Activated CD8-positive, alpha-beta T cell treated with anti-CD3 and anti-CD28 coated beads for 36 hours (primary cell): ENCODE data around the gene PYGB. TPM values are rescaled to one million over a fixed set of nuclear protein-coding genes. Genes with fewer than 3 reads are reported as not detected.

Experiments used
- ATAC-seq: fragments of 200-7000 bp; cut with Tn5 transposase; one replicate; pipeline ENCODE4 v1.10.0; 2021; ENCODE audit warnings: mild to moderate bottlenecking, moderate library complexity
- CTCF ChIA-PET: fragments of 350-600 bp; sonication (Branson Sonifier 250); formaldehyde crosslinking; loops from one replicate; lab custom pipeline; 2021; ENCODE audit warnings: antibody characterized with exemption; lab: Charles Lee
- POLR2A ChIA-PET: fragments of 350-600 bp; sonication (Branson Sonifier 250); formaldehyde crosslinking; loops from one replicate; lab custom pipeline; 2021; ENCODE audit warnings: antibody characterized with exemption; lab: Charles Lee
- DNase-seq: peaks from one replicate; pipeline ENCODE4 v3.0.0-alpha.2; 2020
- H3K27ac Mint-ChIP-seq: one replicate; pipeline ENCODE4 v1.8.0; 2021; ENCODE audit warnings: mild to moderate bottlenecking, mixed read lengths
- H3K27me3 Mint-ChIP-seq: one replicate; pipeline ENCODE4 v1.8.0; 2021; ENCODE audit warnings: mixed read lengths
- H3K36me3 Mint-ChIP-seq: one replicate; pipeline ENCODE4 v1.8.0; 2021; ENCODE audit warnings: low read depth, mixed read lengths
- H3K4me1 Mint-ChIP-seq: one replicate; pipeline ENCODE4 v1.8.0; 2021; ENCODE audit warnings: low read depth, mixed read lengths
- H3K4me3 Mint-ChIP-seq: one replicate; pipeline ENCODE4 v1.8.0; 2021; ENCODE audit warnings: mild to moderate bottlenecking, moderate library complexity, mixed read lengths
- H3K9me3 Mint-ChIP-seq: one replicate; pipeline ENCODE4 v1.8.0; 2021; ENCODE audit warnings: mixed read lengths
- CTCF ChIP-seq: fragments of 200-600 bp; IDR thresholded peaks from one replicate; pipeline ENCODE4 v1.8.0; 2022; ENCODE audit warnings: antibody characterized with exemption, mild to moderate bottlenecking
- intact Hi-C: fragments of 100-400 bp; cut with micrococcal nuclease; formaldehyde crosslinking; loops from one replicate; pipeline ENCODE4 v1.10.0; 2022
- total RNA-seq, 2 experiments: library from RNA; stranded (reverse); gene quantifications; one replicate each; pipeline ENCODE4 v1.2.3, GENCODE V29; 2021

PYGB gene
- total RNA-seq, 2 experiments from 2014 or later = 26.1 to 26.5 TPM

GRCh38 chr20:25292176-25292891, 44.4 kb downstream of the PYGB start:
- Mint-ChIP-seq H3K9me3 (no peaks in the 10 kb centered on the region), H3K36me3 (no peaks in the 10 kb centered on the region), H3K4me3 (no peak overlapping the region), H3K4me1 (peaks cover 6% of the 10 kb centered on the region), H3K27ac (no peak overlapping the region), H3K27me3 (no peaks in the 10 kb centered on the region)
- TF ChIP-seq CTCF = no peak
- intact Hi-C loops = no loop called here
- DNase-seq = no peak
- ATAC-seq = no peak
- POLR2A ChIA-PET = interaction anchor here (0.9 kb wide), 1 partner anchor 41 kb away, joined by 5 read pairs; no protein-coding TSS in a partner anchor
- CTCF ChIA-PET = interaction anchor here (5.1 kb wide), 1 partner anchor 106 kb away, joined by 58 read pairs; no protein-coding TSS in a partner anchor

GRCh38 chr20:25293507-25293906, 45.6 kb downstream of the PYGB start:
- peaks cover 6% of the 10 kb centered on the region for H3K4me1 Mint-ChIP-seq
- no peak overlapping the region for H3K4me3 Mint-ChIP-seq
- H3K36me3 Mint-ChIP-seq = no peaks in the 10 kb centered on the region
- ChIA-PET POLR2A (interaction anchor here (0.9 to 1.5 kb wide), 3 partner anchors 12 to 134 kb away, joined by 3 to 5 read pairs (median 4); no protein-coding TSS in a partner anchor), CTCF (interaction anchor here (0.8 to 5.1 kb wide), 5 partner anchors 22 to 126 kb away, joined by 3 to 58 read pairs (median 4); partner anchors contain the start of gene GINS1)
- H3K9me3 Mint-ChIP-seq = no peaks in the 10 kb centered on the region
- ATAC-seq = no peak
- intact Hi-C loops = no loop called here
- H3K27ac Mint-ChIP-seq = no peak overlapping the region
- H3K27me3 Mint-ChIP-seq = no peaks in the 10 kb centered on the region
- no peak for TF ChIP-seq CTCF
- DNase-seq = no peak

- Mint-ChIP-seq H3K4me1 (peaks cover 6% of the 10 kb centered on the region), H3K27ac (no peak overlapping the region), H3K36me3 (no peaks in the 10 kb centered on the region), H3K27me3 (no peaks in the 10 kb centered on the region), H3K9me3 (no peaks in the 10 kb centered on the region), H3K4me3 (no peak overlapping the region)
- ChIA-PET POLR2A (interaction anchor here (1.2 to 1.5 kb wide), 2 partner anchors 13 to 134 kb away, joined by 3 to 4 read pairs; no protein-coding TSS in a partner anchor), CTCF (interaction anchor here (0.8 to 5.1 kb wide), 8 partner anchors 16 to 300 kb away, joined by 3 to 58 read pairs (median 5); partner anchors contain the start of gene GINS1)
- no peak for TF ChIP-seq CTCF
- intact Hi-C loops = no loop called here
- DNase-seq = no peak
- ATAC-seq = no peak
Measured at GRCh38 chr20:25293910-25294458, 46.1 kb downstream of the PYGB start.

GRCh38 chr20:25294459-25295385, 46.8 kb downstream of the PYGB start:
- Mint-ChIP-seq H3K36me3 (no peaks in the 10 kb centered on the region), H3K4me3 (no peak overlapping the region), H3K27ac (peak overlapping the region; percentile 62), H3K9me3 (no peaks in the 10 kb centered on the region), H3K4me1 (peaks cover 6% of the 10 kb centered on the region), H3K27me3 (no peaks in the 10 kb centered on the region)
- peak; percentile 90 for ATAC-seq
- POLR2A ChIA-PET = interaction anchor here (1.2 to 1.6 kb wide), 3 partner anchors 13 to 135 kb away, joined by 3 to 4 read pairs (median 3); no protein-coding TSS in a partner anchor
- DNase-seq = peak; percentile 70
- intact Hi-C loops = no loop called here
- peak; percentile 73 for TF ChIP-seq CTCF
- CTCF ChIA-PET = interaction anchor here (0.8 to 5.1 kb wide), 11 partner anchors 8 to 300 kb away, joined by 3 to 58 read pairs (median 5); partner anchors contain the start of gene GINS1
